GM12874 (cell line): ENCODE results near the gene RFX3.

Experiments used
- CTCF ChIP-seq: IDR thresholded peaks from 2 replicates; pipeline ENCODE4 v1.5.1; 2011; ENCODE audit warnings: low read depth, mild to moderate bottlenecking, control low read depth, low read length, moderate library complexity; ENCODE audit not compliant: insufficient read depth

Gene RFX3

GRCh38 chr9:3241290-3241689, 284.5 kb downstream of the RFX3 start:
- TF ChIP-seq CTCF = no peak

GRCh38 chr9:3240656-3241268, 285.0 kb downstream of the RFX3 start:
- TF ChIP-seq CTCF = peak; percentile 86

- no peak for TF ChIP-seq CTCF
Observed at GRCh38 chr9:3239240-3239639, 286.6 kb downstream of the RFX3 start.

- no peak for TF ChIP-seq CTCF
Observed at GRCh38 chr9:3238236-3238635, 287.6 kb downstream of the RFX3 start.

- TF ChIP-seq CTCF = no peak
Observed at GRCh38 chr9:3237121-3237520, 288.7 kb downstream of the RFX3 start.

- no peak for TF ChIP-seq CTCF
Observed at GRCh38 chr9:3235497-3235896, 290.3 kb downstream of the RFX3 start.

GRCh38 chr9:3224931-3225330, 300.9 kb downstream of the RFX3 start:
- TF ChIP-seq CTCF = no peak
